H1 (cell line): Measurements from ENCODE around the gene OSBPL5. TPM values are rescaled to one million over a fixed set of nuclear protein-coding genes. Genes with fewer than 3 reads are reported as not detected.

Experiments used
- CHD1 ChIP-seq: IDR thresholded peaks from 2 replicates; pipeline ENCODE4 v1.6.1; 2012; ENCODE audit warnings: low read depth, low read length, improper control_type of control experiment
- JUND ChIP-seq: IDR thresholded peaks from 2 replicates; pipeline ENCODE4 v1.6.1; 2011; ENCODE audit warnings: mild to moderate bottlenecking, improper control_type of control experiment, low read length
- polyA plus RNA-seq, 7 experiments: library from polyadenylated mRNA; depleted of rRNA in 3 of 7; stranded (reverse) in 5 of 7; unstranded in 2 of 7; fragments of >200 nt in 5 of 7; fragments of 200-250 nt in 2 of 7; gene quantifications; 1 replicate in 5 of 7; 2 replicates in 1 of 7; 4 replicates in 1 of 7; pipeline versions ENCODE4 v1.2.1 to v1.2.3, GENCODE V29; 2011 to 2013; ENCODE audit warnings: missing spikeins in 2 of 7, mixed read lengths in 2 of 7
- total RNA-seq: library from RNA; stranded (reverse); fragmentation: NEBNext Ultra II Directional; extraction: Animal tissue kit (Norgen Biotek cat#: 25700); gene quantifications from 2 replicates; pipeline ENCODE4 v1.2.1, GENCODE V29; 2021

The OSBPL5 gene
- total and polyA plus RNA-seq, 2 of the 8 experiments (the other 6 are each of a cell fraction or from before 2014, with no cell fraction given), result 3.4 to 9.9 TPM

GRCh38 chr11:3126207-3126865, 38.8 kb downstream of the OSBPL5 start (continued):
- no peak for TF ChIP-seq CHD1
- TF ChIP-seq JUND, result no peak
- TF ChIP-seq, all 59 proteins: peak for 0
